ENCODE results near the gene MVB12B. TPM values are rescaled to one million over a fixed set of nuclear protein-coding genes. Genes with fewer than 3 reads are reported as not detected.
A peak's percentile ranks its signal among the peaks of the same experiment; 100 is the strongest.

Gene MVB12B
- total RNA-seq, 1 donor from 2014 or later: 16.5 TPM

GRCh38 chr9:126299706-126300276 is 26.8 kb upstream of the MVB12B start:
- TF ChIP-seq POLR2A (IDR thresholded peaks at IDR 0.05) (no peak), POLR2AphosphoS5 (IDR thresholded peaks at IDR 0.05; ENCODE audit: insufficient read depth in 1 of 2, low read depth in 1 of 2) (no peak), CTCF (IDR thresholded peaks at IDR 0.05) (no peak)
- H3K27me3 ChIP-seq: no peaks in the 10 kb centered on the region
- no peaks in the 10 kb centered on the region for H3K36me3 ChIP-seq
- H3K9me3 ChIP-seq: no peaks in the 10 kb centered on the region
- intact Hi-C loops (cut with DNase I): no loop called here
- H3K4me1 ChIP-seq: no peaks in the 10 kb centered on the region
- DNase-seq (ENCODE audit: extremely low spot score in 2 of 2): peak; percentile 10 to 37
- H3K27ac ChIP-seq: no peak overlapping the region
- H3K4me3 ChIP-seq: no peak overlapping the region

- TF ChIP-seq POLR2AphosphoS5 (IDR thresholded peaks at IDR 0.05; ENCODE audit: insufficient read depth in 1 of 2, low read depth in 1 of 2) (no peak), POLR2A (IDR thresholded peaks at IDR 0.05) (no peak), CTCF (IDR thresholded peaks at IDR 0.05) (no peak)
- H3K36me3 ChIP-seq: no peaks in the 10 kb centered on the region
- H3K27ac ChIP-seq: no peak overlapping the region
- DNase-seq (ENCODE audit: extremely low spot score in 2 of 2): peak in 1 of 2 donors; percentile 14
- H3K4me1 ChIP-seq: no peaks in the 10 kb centered on the region
- H3K27me3 ChIP-seq: no peaks in the 10 kb centered on the region
- H3K9me3 ChIP-seq: no peaks in the 10 kb centered on the region
- no peak overlapping the region for H3K4me3 ChIP-seq
- intact Hi-C loops (cut with DNase I): no loop called here
Observed at GRCh38 chr9:126301196-126301595, 25.4 kb upstream of the MVB12B start.

- H3K36me3 ChIP-seq: no peaks in the 10 kb centered on the region
- H3K27me3 ChIP-seq: no peaks in the 10 kb centered on the region
- intact Hi-C loops (cut with DNase I): no loop called here
- H3K4me3 ChIP-seq: no peak overlapping the region
- no peak for TF ChIP-seq POLR2A (IDR thresholded peaks at IDR 0.05)
- TF ChIP-seq CTCF (IDR thresholded peaks at IDR 0.05): peak; percentile 61 to 68 (median 63)
- no peak for TF ChIP-seq POLR2AphosphoS5 (IDR thresholded peaks at IDR 0.05; ENCODE audit: insufficient read depth in 1 of 2, low read depth in 1 of 2)
- H3K9me3 ChIP-seq: no peaks in the 10 kb centered on the region
- peak; percentile 25 to 81 for DNase-seq (ENCODE audit: extremely low spot score in 2 of 2)
- H3K4me1 ChIP-seq: no peaks in the 10 kb centered on the region
- no peak overlapping the region for H3K27ac ChIP-seq
Observed at GRCh38 chr9:126301985-126302603, 24.5 kb upstream of the MVB12B start.

GRCh38 chr9:126302730-126303129 is 23.9 kb upstream of the MVB12B start:
- Histone ChIP-seq H3K27ac (no peak overlapping the region), H3K9me3 (no peaks in the 10 kb centered on the region), H3K36me3 (no peaks in the 10 kb centered on the region), H3K27me3 (no peaks in the 10 kb centered on the region), H3K4me3 (no peak overlapping the region), H3K4me1 (no peaks in the 10 kb centered on the region)
- no peak for TF ChIP-seq POLR2A (IDR thresholded peaks at IDR 0.05)
- TF ChIP-seq POLR2AphosphoS5 (IDR thresholded peaks at IDR 0.05; ENCODE audit: insufficient read depth in 1 of 2, low read depth in 1 of 2): no peak
- intact Hi-C loops (cut with DNase I): no loop called here
- DNase-seq (ENCODE audit: extremely low spot score in 2 of 2): no peak

- no peaks in the 10 kb centered on the region for H3K9me3 ChIP-seq
- TF ChIP-seq CTCF (IDR thresholded peaks at IDR 0.05): no peak
- TF ChIP-seq POLR2AphosphoS5 (IDR thresholded peaks at IDR 0.05; ENCODE audit: insufficient read depth in 1 of 2, low read depth in 1 of 2): no peak
- no peak for TF ChIP-seq POLR2A (IDR thresholded peaks at IDR 0.05)
- no peaks in the 10 kb centered on the region for H3K36me3 ChIP-seq
- no peaks in the 10 kb centered on the region for H3K27me3 ChIP-seq
- intact Hi-C loops (cut with DNase I): no loop called here
- DNase-seq (ENCODE audit: extremely low spot score in 2 of 2): peak; percentile 29 to 34
- H3K4me3 ChIP-seq: no peak overlapping the region
- H3K27ac ChIP-seq: no peak overlapping the region
- no peaks in the 10 kb centered on the region for H3K4me1 ChIP-seq
Observed at GRCh38 chr9:126303488-126303887, 23.1 kb upstream of the MVB12B start.

Data from vagina (tissue), 2 donors.